Occipital lobe (tissue), 2 donors: ENCODE data around the gene VSX2. TPM values are rescaled to one million over a fixed set of nuclear protein-coding genes. Genes with fewer than 3 reads are reported as not detected.

Experiments used
- DNase-seq: peaks from one replicate; lab custom pipeline; 2025; lab: John Stamatoyannopoulos, UW
- total RNA-seq: library from RNA; depleted of rRNA; stranded (reverse); fragments of >200 nt; gene quantifications from one replicate; pipeline ENCODE4 v1.2.3, GENCODE V29; 2014

Gene VSX2
- total RNA-seq, 1 donor from 2014 or later = not detected

DNA sequence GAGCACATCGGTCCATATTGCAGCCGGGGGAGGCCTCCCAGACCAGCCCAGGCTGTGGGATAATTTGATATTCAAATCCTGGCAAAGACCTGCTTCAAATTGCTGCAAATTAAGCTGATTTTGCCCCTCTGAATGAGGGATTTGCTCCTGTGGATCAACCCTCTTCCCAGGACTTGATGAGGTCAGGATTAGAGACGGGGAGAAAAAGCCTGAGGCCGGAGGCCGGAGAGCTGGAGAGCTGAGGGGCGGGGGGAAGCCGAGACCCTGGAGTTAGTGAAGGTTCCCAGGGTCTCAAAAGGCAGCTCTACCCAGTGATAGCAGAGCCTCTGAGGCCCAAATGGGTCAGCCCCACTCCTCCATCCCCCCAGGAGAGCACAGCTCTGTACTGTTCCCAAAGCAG is 17.5 kb upstream of the VSX2 start:
- DNase-seq = no peak

DNA sequence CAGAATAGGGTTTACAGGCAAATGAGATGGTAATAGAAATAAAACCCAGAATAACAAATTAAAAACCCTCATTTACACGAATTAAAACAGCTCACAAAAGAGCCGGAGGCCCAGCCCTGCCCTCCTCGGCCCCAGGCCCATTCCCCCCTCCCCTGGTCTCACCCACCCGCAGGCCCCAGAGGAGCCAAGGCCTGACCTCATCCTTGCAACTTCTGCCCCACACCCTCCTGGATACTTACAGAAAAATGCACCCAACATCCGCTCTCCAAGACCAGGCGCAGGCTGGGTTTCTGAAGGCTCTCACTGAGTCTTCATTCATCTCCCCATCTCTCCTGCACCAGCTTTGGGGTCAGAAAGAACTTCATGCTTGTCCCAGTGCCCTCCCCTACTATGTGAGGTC is 16.2 kb upstream of the VSX2 start:
- DNase-seq = no peak

DNA sequence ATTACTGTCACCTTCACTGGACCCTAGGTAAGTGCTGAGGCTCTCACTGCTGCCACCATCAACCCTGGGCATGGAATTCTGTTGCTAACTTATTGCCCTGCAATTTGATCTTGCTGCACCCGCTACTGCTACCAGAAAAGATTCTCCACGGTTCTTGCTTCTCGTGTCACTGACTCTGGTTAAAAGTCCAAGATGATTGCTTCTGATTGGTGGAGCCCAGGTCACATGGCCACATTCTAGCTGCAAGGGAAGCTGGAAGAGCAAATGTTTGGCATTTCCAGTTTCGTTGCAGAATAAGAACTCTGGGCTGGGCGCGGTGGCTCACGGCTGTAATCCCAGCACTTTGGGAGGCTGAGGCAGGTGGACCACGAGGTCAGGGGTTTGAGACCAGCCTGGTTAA is 7.5 kb upstream of the VSX2 start:
- no peak for DNase-seq

DNA sequence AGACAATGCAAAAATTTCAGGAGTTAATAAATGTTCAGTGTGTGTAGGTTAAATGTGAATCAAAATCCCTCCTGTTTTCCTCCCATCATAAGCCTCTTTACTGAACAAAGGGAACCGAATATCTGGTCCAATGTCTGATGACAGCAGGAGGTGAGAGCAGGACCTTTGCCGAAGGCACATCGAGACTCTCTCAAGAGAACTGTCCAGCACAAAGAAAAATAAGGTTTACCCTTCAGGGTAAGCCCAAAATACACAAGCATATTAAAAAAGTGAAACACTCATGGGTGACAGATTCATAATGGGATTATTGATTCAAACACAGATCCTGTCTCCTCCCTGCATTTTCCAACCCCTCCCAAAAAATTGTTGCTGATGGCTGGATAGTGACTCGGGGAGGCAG is 4.2 kb upstream of the VSX2 start:
- no peak for DNase-seq

DNA sequence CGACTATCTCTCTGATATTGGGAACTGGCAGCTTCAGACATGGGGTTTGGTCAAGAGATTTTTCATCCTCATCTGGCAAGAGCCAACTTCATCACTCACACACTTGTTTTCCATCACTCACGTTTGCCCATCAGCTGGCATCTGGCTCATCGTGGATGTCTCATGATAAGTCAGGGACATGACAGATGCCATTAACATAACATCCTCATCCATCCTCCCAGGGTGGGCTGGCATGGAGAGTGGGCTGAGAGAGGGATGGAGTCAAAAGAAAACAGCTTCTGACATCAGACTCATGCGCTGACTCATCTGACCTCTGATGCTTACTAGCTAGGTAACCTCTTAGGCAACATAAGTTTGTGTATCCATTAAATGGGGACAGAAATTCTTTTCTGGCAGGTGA is 1.8 kb upstream of the VSX2 start:
- DNase-seq = no peak

DNA sequence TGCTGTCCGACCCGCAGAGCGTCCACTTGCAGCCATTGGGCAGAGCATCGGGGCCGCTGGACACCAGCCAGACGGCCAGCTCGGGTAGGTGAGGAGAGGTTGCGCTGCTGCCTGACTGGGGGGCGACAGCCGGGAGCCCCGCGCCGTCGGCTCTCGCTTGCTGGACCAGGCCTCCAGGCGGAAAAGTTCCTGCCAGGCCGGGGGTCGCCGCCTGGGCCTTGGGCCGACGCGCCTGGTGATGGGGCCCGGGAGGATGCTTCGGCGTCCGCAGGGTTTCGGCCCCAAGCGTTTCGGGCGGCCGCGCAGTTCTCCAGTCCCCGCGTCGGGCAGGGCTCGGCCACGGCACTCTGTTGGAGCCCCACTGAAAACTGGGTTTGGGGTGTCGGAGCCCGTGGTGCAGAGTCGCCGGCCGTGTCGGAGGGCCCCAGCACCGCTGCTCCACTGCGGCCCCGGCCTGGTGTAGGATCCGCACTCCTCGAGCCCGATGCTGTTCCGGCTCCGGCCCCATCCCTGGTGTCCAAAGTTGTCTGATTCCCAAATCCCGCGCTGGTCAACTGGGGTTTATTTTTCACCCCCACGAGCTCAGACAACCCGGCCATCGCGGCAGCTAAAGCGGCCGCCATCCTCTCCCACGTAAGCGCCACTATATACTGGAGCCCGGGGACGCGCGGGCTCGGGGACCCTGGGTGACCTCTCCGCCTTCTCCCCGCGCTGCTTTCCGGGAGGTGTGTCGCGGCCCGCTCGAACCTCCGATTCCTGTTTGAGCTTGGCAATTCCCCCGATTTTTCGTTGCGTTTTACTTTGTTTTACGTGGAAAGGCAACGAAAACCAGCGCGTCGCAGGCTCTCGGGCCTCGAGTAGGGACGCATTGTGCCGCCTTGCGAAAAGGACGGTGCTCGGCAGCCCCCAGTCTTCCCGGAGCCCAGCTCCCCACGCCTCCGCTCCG is 872 bp downstream of the VSX2 start:
- DNase-seq = no peak

DNA sequence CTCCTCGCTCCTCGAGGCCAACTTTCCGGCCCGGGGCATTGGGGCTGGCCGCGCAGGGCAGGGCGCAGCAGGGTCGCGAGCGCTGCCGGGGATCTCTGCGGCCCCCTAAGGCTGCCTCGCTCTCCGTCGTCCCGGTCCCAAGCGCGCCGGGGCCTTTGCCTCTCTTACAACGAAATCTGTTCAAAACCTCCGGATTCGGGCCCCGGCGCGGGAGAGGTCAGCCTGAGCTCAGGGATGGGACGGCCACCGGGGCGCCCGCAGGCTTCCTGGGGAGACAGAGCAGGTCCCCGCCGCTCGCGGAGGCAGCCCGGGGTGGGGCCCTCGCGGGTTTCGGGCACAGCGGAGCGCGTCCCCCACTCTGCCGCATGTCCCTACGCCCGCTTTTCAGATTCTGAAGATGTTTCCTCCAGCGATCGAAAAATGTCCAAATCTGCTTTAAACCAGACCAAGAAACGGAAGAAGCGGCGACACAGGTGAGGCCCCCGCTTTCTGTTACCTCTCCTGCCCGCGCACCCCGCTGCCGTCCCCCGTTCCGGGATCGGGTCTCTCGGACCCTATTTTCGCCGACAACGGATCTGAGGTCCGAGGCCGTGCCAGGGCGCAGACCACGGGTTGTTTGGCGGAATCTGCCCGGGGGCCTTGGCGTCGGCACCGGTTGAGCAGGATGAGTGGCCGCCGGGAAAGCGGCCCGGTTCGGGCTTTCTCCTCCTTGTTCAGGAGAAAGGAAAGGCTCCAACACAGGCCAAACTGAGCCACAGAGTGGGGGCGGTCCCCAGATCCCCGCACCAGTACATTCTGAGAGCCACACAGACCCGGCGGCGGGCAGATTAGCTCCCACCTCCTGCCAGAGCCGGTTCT is 1.8 kb downstream of the VSX2 start:
- DNase-seq = no peak

DNA sequence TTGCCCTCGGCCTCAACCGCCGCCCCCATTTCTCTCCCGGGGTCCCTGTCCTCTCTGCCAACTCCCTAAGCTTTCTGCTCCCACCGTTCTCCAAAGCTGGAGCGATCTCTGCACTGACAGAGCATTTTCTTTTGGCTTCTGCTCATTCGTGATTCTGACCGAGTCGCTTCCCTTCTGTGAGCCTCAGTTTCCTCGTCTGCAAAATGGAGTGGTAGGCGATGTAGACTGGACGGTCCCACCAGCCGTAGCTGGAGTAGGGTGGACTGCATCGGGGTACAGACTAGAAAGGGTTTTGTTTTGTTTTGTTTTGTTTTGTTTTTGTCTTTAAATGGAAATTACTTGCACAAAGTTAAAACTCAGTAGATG is 2.4 kb downstream of the VSX2 start:
- no peak for DNase-seq

DNA sequence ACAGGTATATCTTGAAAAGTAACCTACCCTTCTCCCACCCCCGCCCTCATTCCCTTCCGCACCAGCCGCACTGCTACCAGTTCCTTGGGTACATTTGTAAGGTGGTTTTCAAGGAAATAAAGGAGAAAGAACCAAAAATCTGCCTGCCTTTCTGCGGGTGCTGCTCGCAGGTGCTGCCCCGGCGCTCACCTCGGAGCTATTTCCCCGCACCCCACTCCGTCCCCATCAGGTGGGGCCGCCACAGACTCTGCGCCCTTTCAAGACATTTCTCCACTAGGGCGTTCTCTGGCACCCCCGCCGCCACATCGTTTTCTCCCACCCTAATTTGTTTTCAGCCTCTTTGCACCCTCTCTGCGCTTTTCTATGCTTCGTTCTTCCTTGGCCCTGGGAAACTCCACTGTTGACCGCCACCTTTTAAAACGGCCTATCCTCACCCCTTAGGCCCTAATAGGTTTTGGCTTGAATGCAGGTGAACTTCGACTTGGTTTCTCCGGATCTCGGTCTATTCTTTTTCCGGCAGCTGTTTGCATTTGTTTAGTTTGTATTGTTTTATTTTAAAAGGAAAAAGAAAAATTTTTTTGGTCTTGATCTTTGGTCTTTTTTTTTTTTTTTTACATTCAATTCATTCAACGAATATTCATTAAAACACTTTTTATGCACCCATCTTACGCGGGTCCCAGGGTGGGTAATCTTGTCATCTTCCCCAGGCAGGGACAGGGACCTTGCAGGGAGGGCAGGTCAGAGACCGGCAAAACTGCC is 3.0 kb downstream of the VSX2 start:
- no peak for DNase-seq

DNA sequence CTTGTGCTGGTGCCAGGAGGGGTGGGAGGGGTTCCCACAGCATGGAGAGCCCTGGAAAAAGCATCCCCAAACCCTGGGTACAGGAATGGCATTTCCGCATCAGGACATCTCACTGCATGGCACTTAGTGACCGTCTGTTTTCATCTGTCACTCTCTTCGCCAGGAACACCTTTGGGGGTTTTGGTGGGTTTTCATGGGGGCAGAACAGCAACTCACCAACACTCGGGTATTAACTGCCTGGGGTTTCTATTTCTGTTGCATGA is 3.5 kb downstream of the VSX2 start:
- DNase-seq = no peak

DNA sequence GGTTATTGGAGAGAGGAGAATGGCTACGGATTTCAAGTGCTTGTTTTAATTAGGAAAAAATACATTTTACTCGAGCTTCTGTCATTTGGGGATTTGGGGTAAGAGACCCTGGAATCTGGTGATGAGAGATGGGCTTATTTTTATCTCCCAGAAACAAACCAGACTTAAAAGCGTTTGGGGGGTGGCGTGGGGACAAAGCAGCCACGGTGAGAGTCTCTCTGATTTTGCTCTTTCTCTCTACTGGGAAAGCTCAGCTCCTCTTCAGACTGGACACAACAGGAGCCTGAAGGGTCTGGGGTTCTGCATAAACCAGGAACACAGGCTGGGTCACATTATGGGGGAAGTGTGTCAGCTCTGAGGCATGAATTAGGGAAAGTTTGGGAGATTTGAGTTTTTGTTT is 3.8 kb downstream of the VSX2 start:
- no peak for DNase-seq

DNA sequence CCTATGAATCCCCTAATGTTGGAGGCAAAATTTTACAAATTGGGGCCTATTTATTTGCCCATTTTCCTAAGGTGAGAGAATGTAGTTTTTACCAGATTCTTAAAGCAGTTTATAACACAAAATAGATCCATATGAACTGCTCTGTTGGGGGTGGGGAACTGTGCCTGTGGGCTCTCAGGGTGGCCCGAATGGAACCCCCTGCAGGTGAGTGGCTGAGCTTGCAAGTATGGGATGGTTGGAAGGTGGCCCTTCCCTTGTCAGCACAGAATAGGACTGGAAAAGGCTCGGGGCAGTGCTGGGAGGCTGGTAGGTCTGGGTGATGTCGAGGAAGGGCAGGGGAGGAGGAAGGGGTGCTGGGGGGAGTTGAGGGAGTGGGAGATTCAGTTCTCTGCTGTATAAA is 4.9 kb downstream of the VSX2 start:
- DNase-seq = no peak

DNA sequence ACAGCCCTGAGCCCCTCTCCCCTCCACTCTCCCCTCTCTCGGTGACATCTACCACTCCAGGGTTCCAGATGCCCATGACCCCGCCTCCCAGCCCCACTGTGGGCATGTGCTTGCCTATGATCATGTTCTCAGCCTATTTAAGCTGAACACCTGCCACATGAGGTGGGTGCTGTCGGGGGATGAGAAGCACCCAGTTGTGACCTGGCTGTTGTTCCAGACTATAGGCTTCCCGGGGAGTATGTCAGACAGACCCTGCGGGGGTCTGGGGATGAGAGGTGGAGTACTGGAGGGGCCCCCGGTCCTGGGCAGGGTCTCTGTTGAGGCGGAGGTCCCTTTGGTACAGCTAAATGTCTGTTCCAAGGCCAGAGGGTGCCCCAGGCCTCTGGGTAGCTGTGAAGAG is 6.0 kb downstream of the VSX2 start:
- DNase-seq = no peak

DNA sequence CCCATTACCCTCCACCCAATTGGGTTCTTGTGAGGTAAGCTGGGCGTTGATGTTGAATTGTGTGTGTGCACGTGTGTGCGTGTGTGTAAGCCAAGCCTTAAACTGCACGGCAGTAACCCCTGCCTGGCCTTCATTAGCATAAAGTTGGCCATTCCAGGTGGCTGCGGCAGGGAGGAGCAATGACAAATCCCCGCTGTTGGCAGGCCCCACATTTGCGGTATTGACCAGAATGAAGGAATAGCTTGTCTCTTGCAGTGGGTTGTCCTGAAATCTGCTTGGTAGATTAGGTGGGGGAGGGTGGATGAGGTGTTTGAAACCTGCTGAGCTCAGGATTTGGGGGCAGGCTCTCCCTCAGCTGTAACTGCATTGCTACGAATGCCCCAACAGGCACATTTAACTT is 7.3 kb downstream of the VSX2 start:
- DNase-seq = no peak

DNA sequence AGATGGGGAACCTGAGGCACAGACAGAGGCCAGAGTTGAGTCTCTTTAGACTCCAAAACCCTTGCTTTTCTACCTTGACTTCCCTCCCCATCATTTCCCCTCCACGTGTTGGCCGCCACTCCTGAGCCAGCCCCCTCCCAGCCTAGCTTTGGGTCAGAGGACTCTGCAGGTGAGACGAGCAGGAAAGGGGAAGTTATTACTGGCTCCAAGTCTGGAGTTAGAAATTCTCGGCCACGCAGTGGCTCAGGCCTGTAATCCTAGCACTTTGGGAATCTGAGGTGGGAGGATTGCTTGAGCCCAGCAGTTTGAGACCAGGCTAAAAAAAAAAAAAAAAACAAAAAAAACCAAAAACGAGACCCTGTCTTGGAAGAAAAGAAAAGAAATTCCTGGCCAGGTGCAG is 8.8 kb downstream of the VSX2 start:
- no peak for DNase-seq

DNA sequence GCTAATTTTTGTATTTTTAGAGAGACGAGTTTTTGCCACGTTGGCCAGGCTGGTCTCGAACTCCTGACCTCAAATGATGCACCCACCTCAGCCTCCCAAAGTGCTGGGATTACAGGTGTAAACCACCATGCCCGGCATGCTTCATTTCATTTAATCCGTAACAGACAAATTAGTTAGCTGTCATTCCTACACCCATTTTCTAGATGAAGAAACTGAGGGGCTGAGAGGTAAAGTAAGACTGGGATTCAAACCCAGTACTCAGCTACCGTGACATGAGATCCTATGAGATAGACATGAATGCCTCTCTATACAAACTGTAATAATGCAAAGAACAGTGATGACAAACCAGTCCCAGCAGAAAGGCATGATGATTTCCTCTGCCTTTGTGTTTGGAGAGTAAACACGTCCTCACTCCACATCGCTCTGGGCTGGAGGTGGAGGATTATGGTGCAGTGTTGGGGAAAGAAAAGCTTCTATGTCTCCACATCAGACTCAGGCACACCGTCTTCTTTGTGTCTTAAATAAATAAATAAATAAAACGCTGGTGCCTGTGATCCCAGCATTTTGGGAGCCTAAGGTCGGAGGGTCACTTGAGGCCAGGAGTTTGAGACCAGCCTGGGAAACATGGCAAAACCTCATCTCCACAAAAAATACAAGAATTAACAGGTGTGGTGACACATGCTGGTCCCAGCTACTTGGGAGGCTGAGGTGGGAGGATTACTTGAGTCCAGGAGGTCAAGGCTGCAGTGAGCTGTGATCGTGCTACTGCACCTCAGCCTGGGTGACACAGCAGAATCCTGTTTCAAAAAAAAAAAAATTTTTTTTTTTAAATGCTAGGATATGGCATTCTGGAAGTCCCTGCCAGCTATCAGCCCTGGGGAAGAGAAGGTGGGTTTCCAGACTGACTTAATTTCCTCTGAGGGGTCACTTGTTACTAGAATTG is 10.5 kb downstream of the VSX2 start:
- no peak for DNase-seq

DNA sequence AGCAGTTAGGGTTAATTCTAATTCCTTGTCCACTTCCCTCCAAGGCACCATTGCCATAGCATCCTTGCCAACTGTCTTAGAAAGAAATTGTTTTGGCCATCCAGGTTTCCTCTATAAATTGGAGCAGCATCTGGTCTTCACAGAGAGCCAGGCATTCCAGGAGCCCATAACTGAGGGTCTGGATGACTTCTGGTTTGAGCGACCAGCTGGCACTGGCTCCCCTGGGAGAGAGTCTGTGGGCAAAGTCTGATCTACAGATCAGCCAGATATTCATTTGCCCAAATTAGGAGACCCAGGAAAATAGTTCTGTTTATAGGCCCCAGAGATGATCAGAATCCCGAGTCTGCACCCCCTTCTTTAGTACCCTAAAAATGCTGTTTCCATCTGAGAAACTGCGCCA is 16.0 kb downstream of the VSX2 start:
- DNase-seq = no peak

DNA sequence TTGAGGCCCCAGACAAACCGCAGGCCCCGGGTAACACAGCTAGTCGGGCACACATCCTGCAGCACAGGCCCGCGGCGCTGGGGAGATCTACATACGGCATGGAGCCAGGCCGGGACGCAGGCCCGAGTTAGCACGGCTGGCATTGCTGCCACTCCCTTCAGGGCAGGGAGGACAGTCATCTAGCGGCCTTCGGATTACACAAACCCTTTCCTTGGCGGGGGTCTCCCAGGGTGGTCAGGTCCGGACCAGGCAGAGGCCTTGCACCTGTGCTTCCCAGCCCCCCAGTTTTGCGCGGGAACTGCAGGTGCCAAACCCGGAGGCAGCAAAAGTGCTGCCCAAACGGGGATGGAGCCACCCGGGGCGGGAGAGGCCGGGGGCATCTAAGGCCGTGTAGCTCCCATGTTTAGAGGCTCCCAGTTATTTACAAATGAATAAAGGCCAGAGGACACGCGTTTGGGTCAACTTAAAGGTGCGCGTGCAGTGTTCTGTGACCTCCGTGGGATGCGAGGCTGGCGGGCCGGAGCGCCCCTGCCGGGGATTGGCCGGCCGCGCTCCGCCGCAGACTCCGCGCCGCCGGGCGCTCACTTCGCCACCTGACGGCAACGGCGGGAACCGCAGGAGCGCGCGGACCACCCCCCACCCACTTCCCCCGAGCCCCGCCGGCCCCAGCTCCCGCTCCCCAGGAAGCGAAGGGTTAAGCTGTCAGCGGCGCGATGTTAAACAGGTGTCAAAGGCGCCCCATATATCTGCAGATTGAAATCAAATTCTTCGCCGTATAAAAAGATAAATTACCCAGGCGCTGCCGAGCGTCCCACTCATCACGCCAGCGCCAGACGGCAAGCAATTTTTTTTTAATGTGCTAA is 18.1 kb downstream of the VSX2 start:
- peak; percentile 28 for DNase-seq

DNA sequence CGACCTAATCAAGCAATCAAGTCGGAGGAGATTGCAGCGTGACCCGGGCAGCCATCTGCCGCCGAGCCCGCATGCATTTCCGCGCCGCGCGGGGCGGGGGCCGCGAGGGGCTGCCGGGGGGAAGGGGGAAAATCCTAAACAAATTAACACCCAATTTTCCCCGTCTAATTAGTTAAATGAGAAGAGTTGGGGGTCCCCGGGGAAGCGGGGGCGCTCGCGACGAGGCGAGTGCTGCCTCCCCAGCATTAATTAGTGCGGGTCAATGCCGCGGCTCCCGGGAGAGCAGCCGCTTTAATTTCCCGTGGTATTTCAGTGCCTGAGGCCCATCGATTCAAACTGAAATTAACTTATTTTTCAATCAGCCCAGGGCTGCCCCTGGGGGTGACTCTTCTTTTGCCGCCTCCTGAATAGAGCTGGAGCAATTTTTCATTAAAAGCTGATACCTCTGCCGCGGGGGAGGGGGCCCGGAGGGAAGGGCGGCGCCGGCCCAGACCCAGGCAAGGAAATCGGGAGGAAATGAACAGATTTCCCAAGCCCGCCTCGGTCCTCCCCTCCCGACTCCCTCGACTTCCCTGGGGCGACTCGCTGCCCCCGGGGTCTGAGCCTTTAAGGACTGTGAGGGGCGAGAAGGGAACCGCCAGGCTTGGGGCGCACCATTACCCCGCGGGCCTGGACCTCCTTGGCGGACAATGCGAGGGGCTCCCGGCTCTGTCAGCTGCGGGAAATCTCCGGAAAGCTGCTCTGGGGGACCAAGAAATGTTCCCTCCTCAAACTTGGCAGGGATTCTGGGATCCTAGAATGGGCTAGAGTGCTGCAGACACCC is 18.9 kb downstream of the VSX2 start:
- no peak for DNase-seq

DNA sequence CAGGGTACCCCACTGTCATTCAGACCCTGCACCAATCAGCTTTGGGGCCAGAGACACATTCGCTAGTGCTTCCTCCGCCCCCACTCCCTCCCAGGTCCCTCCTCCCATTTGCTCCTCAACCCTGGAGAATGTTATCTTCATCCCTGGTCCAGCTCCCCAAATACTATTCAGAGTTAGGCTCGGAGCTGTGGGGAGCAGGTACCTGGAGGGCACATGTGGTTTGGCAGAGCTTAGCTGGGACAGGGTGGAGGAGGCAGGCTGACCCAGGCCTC is 19.5 kb downstream of the VSX2 start:
- no peak for DNase-seq
